K562 treated with DMSO at 1 percent for 24 hours (cell line): ENCODE data around the gene ATP6V0B. TPM values are rescaled to one million over a fixed set of nuclear protein-coding genes. Genes with fewer than 3 reads are reported as not detected.

Experiments
- total RNA-seq: library from RNA; unstranded; fragments of 300-600 nt; gene quantifications from 2 replicates; pipeline ENCODE4 v1.2.3, GENCODE V29; 2022; ENCODE audit warnings: low read depth; ENCODE audit not compliant: insufficient read depth

The ATP6V0B gene
- 490 and 517 TPM in 2 replicates for total RNA-seq

DNA sequence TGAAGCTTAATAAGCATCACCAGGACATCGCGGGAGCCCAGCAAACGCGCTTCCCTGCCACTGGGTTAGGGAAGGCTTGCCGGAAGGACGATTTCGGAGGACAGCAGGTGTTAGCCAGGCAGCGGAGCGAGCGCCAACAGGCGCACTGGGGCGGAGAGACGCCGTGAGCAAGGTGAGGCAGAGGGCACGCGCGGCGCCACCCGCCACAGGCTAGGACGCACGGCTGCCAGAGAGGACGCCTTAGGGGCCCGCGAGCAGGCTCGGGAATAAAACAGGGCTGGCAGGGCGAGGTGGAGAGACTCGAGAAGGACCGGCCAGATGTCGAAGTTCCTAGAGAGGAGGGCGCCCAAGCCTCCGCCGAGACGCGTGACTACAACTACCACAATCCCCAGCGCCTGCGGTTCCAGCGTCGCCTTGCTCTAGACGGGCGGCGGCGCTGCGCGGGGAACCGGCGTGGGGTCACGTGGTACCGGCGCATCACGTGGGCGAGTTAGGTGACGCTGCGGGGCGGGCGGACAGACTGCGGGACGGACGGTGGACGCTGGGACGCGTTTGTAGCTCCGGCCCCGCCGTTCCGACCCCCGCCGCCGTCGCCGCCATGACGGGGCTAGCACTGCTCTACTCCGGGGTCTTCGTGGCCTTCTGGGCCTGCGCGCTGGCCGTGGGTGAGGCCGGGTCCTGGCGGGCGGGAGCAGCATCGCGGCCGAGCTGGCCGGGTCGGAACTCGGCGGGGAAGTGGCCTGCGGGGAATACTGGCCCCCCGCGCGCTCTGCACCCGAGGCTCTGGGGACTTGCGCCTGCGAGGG, at the start of gene ATP6V0B:
Gene ATP6V0B (plus strand): TSS at position 518 of the 806 bp plus-strand sequence. CDS start 81 bp downstream, at position 599.

DNA sequence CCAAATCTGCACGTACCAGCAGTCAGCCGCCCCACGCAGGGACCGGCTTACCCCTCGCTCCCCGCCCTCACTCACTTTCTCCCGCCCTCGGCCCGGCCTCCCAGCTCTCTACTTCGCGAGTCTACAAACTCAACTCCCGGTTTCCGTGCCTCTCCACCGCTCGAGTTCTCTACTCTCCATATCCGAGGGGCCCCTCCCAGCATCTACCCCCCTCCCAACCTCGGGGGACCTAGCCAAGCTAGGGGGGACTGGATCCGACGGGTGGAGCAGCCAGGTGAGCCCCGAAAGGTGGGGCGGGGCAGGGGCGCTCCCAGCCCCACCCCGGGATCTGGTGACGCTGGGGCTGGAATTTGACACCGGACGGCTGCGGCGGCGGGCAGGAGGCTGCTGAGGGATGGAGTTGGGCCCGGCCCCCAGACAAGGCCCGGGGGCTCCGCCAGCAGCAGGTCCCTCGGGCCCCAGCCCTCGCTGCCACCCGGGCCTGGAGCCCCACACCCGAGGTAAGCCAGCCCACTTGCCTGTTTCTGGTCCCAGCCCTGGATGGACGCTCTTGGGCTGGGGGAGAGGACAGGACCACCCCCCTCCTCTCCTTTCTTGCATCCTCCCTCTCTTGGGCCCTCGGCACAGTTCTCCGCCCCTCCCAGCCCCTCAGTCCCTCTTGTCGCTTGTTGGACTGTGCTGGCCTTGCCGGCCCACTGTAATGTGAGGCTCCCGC, 41.2 kb upstream of the ATP6V0B start, which contains the start of gene ARTN:
Gene ARTN (plus strand): TSS at position 416 of the 715 bp plus-strand sequence. CDS start 1,856 bp downstream, outside the sequence.

GRCh38 chr1:43946236-43947060, 28.3 kb upstream of the ATP6V0B start, which contains the start of gene IPO13:
Gene IPO13, plus strand, starts transcription at chr1:43946950. Its CDS starts 651 bp downstream, at chr1:43947601.

GRCh38 chr1:43969746-43970466, 4.9 kb upstream of the ATP6V0B start, which contains the start of gene DPH2:
Gene DPH2, plus strand, starts transcription at chr1:43970010. Its CDS starts 166 bp downstream, at chr1:43970176.

DNA sequence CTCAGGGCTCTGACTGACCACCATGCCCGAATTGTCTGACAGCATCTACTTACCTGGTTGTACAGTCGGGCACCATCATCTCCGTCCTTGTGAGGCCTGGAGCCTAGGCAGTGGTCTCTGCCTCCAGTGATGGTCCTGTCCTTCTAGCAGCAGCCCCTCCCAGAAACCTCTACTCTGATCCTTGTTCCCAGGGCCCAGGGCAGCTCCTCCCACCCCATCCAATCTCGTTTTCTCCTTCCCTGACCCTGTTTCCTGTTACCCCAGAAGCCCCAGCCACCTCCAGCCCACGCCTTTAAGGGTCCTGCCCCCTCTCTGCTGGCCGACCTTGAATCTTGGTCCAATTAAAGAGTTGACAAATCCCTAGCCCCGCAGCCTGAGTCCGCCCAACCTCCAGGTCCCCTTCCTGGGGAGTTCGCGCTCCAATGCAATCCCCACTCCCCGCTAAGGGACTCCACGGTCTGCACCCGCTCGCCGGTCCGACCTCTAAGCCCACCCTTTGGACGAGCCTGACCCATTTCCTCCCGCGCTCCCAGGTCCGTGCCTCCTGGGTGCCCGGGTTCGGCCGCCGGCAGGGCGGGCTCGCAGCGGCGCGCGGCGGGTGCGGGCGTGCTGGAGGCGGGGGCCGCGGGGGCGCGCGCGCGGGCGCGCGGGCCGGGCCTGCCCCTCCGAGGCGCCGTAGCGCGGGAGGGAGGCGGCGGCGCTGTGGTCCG, 3.9 kb downstream of the ATP6V0B start, which contains the start of gene B4GALT2:
Gene B4GALT2 (plus strand): TSS at position 660 of the 710 bp plus-strand sequence. CDS start 1,951 bp downstream, outside the sequence.

DNA sequence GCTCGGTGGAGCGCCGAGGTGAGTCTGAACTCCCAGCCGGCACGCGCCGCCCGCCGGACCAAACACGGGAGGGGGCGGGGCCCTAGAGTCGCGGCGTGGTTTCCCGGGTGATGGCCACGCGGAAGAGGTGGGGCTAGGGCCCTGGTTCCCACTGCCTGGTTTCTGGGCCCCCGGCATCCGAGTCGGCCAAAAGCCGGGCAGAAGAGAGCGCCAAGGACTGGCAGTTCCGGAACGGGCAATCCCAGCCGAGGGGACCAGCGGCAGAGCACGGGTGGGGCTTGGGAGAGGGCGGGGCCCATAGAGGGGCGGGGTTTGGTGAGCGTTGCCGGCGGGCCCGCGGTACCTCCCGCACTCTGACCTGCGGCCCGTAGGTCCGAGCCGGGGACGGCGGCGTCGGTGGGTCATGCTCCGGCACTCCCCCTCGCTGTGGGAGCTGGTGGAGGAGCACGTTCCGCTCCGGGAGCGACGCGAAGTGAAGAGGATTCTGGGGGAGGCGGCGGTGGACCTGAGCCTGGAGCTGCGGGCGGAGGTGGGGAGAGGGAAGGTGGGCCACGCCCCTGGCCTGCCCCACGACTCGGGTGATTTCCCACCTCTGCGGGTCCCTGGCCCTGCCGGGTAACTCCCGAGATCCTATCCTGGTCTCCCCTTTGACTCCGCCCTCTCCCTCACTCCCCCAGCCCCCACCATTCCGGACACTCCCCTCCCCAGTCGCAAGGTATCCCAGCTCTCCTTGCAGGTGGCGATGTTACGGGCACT, 16.9 kb downstream of the ATP6V0B start, which contains the start of gene CCDC24:
Gene CCDC24 (plus strand): TSS at position 124 of the 756 bp plus-strand sequence. CDS start 280 bp downstream, at position 404.

Other genes starting within 250 kb of the ATP6V0B start
- 2.2 and 3.5 TPM in 2 replicates for gene ARTN, start 41.2 kb upstream of the ATP6V0B start, total RNA-seq
- gene IPO13, start 28.0 kb upstream of the ATP6V0B start, total RNA-seq = 37.5 and 49.1 TPM in 2 replicates
- gene DPH2, start 5.0 kb upstream of the ATP6V0B start, total RNA-seq = 20.7 and 21.6 TPM in 2 replicates
- 38.6 and 40.1 TPM in 2 replicates for gene B4GALT2, start 4.2 kb downstream of the ATP6V0B start, total RNA-seq
- gene CCDC24, start 16.6 kb downstream of the ATP6V0B start, total RNA-seq = 2.0 and 3.2 TPM in 2 replicates
- gene SLC6A9, start 56.5 kb downstream of the ATP6V0B start, total RNA-seq = 56.9 and 59.8 TPM in 2 replicates
- gene KLF17, start 143.9 kb downstream of the ATP6V0B start, total RNA-seq = 0.16 TPM in 1 of 2 replicates, not detected in the other
- gene KLF18, start 166.7 kb downstream of the ATP6V0B start, total RNA-seq = not detected in 2 replicates
- 38.7 and 46.4 TPM in 2 replicates for gene DMAP1, start 238.5 kb downstream of the ATP6V0B start, total RNA-seq